ENCODE results near the gene ANXA2R.
"Not testable (repeated sequence)": the region's sequence is repeated elsewhere in the genome, so short reads cannot be mapped to it uniquely, and the experiment has no call there.

Gene ANXA2R

GRCh38 chr5:43036409-43036808 is 3.7 kb downstream of the ANXA2R start:
- no peak overlapping the region for H3K4me3 ChIP-seq (ENCODE audit: low read depth, low read length)
- no peak for TF ChIP-seq CTCF (IDR thresholded peaks at IDR 0.05; ENCODE audit: low read depth, low read length)

GRCh38 chr5:43034591-43034968 is 5.5 kb downstream of the ANXA2R start:
- no peak for TF ChIP-seq CTCF (IDR thresholded peaks at IDR 0.05; ENCODE audit: low read depth, low read length)
- H3K4me3 ChIP-seq (ENCODE audit: low read depth, low read length) = no peak overlapping the region

- no peak overlapping the region for H3K4me3 ChIP-seq (ENCODE audit: low read depth, low read length)
- TF ChIP-seq CTCF (IDR thresholded peaks at IDR 0.05; ENCODE audit: low read depth, low read length) = no peak
Observed at GRCh38 chr5:43033841-43034590, 6.1 kb downstream of the ANXA2R start.

- no peak for TF ChIP-seq CTCF (IDR thresholded peaks at IDR 0.05; ENCODE audit: low read depth, low read length)
- H3K4me3 ChIP-seq (ENCODE audit: low read depth, low read length) = no peak overlapping the region
Observed at GRCh38 chr5:43027054-43027785, 12.9 kb downstream of the ANXA2R start.

- H3K4me3 ChIP-seq (ENCODE audit: low read depth, low read length) = not testable (repeated sequence)
Observed at GRCh38 chr5:43025184-43025950, 14.8 kb downstream of the ANXA2R start.

GRCh38 chr5:43024217-43024616 is 15.9 kb downstream of the ANXA2R start:
- TF ChIP-seq CTCF (IDR thresholded peaks at IDR 0.05; ENCODE audit: low read depth, low read length) = no peak
- H3K4me3 ChIP-seq (ENCODE audit: low read depth, low read length) = no peak overlapping the region

- TF ChIP-seq CTCF (IDR thresholded peaks at IDR 0.05; ENCODE audit: low read depth, low read length) = no peak
- H3K4me3 ChIP-seq (ENCODE audit: low read depth, low read length) = no peak overlapping the region
Observed at GRCh38 chr5:43021151-43021550, 19.0 kb downstream of the ANXA2R start.

All from WI38 (cell line).